Activated CD4-positive, alpha-beta T cell treated with anti-CD3 and anti-CD28 coated beads, Interleukin-2, amount 50 U/mL, for 48 hours (primary cell): ENCODE measurements around the gene MYO15A.

Source experiments
- DNase-seq, 2 experiments: peaks; one replicate each; pipeline ENCODE4 v3.0.0-alpha.2; 2020

The MYO15A gene, protein sequence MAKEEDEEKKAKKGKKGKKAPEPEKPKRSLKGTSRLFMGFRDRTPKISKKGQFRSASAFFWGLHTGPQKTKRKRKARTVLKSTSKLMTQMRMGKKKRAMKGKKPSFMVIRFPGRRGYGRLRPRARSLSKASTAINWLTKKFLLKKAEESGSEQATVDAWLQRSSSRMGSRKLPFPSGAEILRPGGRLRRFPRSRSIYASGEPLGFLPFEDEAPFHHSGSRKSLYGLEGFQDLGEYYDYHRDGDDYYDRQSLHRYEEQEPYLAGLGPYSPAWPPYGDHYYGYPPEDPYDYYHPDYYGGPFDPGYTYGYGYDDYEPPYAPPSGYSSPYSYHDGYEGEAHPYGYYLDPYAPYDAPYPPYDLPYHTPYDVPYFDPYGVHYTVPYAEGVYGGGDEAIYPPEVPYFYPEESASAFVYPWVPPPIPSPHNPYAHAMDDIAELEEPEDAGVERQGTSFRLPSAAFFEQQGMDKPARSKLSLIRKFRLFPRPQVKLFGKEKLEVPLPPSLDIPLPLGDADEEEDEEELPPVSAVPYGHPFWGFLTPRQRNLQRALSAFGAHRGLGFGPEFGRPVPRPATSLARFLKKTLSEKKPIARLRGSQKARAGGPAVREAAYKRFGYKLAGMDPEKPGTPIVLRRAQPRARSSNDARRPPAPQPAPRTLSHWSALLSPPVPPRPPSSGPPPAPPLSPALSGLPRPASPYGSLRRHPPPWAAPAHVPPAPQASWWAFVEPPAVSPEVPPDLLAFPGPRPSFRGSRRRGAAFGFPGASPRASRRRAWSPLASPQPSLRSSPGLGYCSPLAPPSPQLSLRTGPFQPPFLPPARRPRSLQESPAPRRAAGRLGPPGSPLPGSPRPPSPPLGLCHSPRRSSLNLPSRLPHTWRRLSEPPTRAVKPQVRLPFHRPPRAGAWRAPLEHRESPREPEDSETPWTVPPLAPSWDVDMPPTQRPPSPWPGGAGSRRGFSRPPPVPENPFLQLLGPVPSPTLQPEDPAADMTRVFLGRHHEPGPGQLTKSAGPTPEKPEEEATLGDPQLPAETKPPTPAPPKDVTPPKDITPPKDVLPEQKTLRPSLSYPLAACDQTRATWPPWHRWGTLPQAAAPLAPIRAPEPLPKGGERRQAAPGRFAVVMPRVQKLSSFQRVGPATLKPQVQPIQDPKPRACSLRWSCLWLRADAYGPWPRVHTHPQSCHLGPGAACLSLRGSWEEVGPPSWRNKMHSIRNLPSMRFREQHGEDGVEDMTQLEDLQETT (N-terminal part only)

DNA sequence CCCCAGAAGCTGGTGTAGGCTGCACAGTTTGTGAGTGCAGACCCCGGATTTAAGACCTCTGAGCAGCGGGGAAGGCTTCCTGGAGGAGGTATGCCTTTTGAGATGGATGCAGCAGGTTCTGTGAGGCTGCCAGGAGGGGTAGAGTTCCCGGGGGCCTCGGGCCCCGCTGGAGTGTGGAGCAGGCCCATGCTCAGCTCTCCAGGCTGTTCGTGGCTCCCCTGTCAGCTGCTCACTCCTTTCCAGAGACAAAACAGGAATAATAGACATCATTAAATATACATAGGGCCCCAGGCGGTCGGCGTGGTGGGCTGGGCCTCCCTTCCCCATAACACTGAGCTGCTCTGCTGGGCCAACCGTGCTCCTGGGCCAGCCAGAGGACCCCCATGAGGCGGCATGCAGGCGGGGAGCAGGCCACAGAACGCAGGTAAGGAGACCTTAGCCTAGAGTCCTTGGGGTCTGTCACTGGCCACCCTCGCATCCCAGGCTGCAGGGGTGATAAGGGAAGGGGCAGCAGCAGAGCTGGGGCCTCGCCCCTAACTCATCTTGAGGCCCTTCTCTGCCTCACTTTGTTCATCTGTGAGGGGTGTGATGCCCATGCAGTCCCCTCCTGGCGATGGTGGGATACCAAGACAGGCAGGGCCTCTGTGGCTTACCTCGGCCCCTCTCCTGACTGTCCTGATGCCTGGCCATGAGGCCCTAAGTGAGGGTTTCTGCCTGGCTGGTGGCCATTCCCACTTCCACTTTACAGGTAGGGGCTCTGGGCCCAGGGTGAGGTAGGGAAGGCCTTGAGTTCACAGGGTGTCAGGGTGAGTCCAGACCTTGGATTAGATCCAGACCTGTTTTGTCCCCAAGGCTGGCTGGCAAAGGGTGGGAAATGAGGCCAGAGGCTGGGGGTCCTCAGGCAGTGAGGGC is at the start of gene MYO15A:
TSS of gene MYO15A (plus strand) at position 356 of the 912 bp plus-strand sequence. CDS start 10,045 bp downstream, outside the sequence.
- no peak for DNase-seq

- DNase-seq, result no peak
Measured at GRCh38 chr17:18059283-18059682, 49.3 kb upstream of the MYO15A start.

GRCh38 chr17:18064053-18064452 is 44.5 kb upstream of the MYO15A start:
- no peak for DNase-seq

GRCh38 chr17:18065546-18065945 is 43.0 kb upstream of the MYO15A start:
- DNase-seq, result no peak

GRCh38 chr17:18066866-18067265 is 41.7 kb upstream of the MYO15A start:
- no peak for DNase-seq

DNA sequence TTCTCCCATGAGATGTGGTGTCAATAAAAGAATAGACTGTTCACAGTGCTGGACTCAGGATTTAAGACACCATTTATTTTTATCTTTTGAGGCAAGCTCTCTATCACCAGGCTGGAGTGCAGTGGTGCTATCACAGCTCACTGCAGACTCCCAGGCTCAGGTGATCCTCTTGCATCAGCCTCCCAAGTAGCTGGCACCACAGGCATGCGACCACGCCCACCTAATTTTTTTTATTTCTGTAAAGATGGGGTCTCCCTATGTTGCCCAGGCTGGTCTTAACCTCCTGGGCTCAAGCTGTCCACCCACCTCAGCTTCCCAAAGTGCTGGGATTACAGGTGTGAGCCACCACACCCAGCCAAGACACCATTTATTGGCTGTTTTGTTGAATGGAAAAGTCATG is 39.5 kb upstream of the MYO15A start:
- DNase-seq, result no peak

- DNase-seq, result no peak
Measured at GRCh38 chr17:18070861-18071340, 37.7 kb upstream of the MYO15A start.

DNA sequence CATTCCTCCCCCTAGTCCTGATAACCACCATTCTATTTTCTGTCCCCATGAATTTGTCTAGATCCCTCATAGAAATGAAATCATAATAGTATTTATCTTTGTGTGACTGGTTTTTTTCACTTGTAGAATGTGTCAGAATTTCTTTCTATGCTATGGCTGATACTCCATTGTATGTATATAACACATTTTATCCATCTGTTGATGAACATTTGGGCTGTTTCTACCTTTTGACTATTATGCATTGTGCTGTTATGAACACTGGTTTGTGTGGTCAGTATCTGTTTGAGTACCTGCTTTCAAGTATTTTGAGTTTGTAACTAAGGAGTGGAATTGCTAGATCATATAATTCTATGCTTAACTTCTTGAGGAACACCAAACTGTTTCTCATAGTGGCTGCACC is 36.8 kb upstream of the MYO15A start:
- DNase-seq, result no peak

GRCh38 chr17:18074566-18075272 is 33.8 kb upstream of the MYO15A start:
- DNase-seq, result no peak

DNA sequence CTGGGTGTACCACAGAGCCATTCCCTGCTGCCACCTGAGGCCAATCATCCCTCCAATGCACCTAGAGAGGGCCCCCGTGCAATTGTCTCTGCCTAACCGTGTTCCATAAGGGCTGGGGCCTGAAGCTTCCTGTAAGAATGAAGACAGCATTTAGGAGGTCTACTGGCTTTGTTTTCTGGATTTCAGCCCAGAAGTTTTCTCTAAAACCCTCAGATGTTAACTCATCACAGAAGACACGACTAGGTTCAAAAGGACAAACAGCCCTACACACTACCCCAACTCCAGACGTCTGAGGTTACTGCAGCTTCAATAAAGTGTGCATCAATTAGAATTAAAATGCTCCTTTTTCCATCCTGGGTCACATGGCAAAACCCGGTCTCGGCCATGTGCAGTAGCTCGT is 31.6 kb upstream of the MYO15A start:
- no peak for DNase-seq

DNA sequence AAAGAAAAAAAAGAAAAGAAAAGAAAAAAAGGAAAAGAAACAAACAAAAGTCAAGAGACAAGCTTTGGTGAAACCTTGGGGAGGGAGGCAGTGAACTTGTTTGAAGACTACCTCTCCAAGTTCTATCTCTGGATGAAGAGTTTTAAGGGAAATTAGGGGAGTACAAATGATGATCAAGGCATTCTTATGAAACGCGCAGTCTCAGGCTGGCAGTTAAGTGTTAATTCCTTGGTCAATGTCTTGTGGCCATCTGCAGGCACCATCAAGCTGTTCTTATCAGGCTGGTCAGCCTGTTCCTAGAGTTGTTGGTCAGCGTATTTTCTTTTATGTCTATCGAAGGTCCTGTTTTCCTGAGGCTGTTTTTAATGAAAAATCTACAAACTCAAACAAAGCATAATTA is 29.0 kb upstream of the MYO15A start:
- no peak for DNase-seq

DNA sequence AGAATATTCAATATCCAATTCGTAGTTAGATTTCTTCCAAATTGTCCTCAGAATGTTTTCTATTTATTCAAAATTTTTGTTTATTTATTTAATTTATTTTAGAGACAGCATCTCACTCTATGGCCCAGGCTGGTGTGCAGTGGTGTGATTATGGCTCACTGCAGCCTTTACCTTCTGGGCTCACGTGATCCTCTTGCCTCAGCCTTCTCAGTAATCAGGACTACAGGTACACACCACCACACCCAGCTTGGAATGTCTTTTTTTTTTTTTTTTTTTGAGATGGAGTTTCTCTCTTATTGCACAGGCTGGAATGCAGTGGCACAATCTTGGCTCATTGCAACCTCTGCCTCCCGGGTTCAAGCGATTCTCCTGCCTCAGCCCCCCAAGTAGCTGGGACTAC is 24.3 kb upstream of the MYO15A start:
- DNase-seq, result no peak

GRCh38 chr17:18087610-18088491 is 20.7 kb upstream of the MYO15A start, which contains the start of gene DRG2:
Gene DRG2, plus strand, starts transcription at chr17:18087948. Its CDS starts 76 bp downstream, at chr17:18088024.
- peak; percentile 93 to 94 for DNase-seq

GRCh38 chr17:18089613-18090012 is 18.9 kb upstream of the MYO15A start:
- DNase-seq, result no peak

GRCh38 chr17:18093616-18094408 is 14.7 kb upstream of the MYO15A start:
- peak in 1 of 2 experiments; percentile 24 for DNase-seq

- DNase-seq, result no peak
Measured at GRCh38 chr17:18094409-18094807, 14.1 kb upstream of the MYO15A start.

- no peak for DNase-seq
Measured at GRCh38 chr17:18099516-18099915, 9.0 kb upstream of the MYO15A start.

- DNase-seq, result no peak
Measured at GRCh38 chr17:18100616-18101015, 7.9 kb upstream of the MYO15A start.

DNA sequence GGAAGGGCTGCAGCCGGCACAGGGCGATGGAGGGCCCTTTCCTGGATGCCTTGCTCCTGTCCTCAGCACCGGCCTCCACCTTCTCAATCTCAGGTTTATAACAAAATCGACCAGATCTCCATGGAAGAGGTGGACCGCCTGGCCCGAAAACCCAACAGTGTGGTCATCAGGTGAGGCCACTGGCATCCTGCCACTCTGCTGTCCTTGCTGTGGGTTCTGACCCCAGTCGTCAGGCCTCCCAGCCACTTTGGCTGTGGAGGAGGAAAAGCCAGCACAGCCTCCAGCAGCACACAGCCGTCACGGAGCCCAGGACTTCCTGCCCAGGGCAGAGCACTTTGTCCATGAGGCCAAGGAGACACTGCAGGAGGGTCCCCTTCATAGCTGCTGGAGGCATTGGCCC is 6.7 kb upstream of the MYO15A start:
- DNase-seq, result no peak
